H1 (cell line): Measurements from ENCODE around the gene TUT1.

ENCODE experiments used
- CEBPB ChIP-seq: IDR thresholded peaks from 2 replicates; pipeline ENCODE4 v1.6.1; 2012; ENCODE audit warnings: low read depth, low read length
- CHD2 ChIP-seq: IDR thresholded peaks from 2 replicates; pipeline ENCODE4 v1.6.1; 2012; ENCODE audit warnings: low read length, improper control_type of control experiment
- CREB1 ChIP-seq: IDR thresholded peaks from 2 replicates; pipeline ENCODE4 v1.6.1; 2012; ENCODE audit warnings: inconsistent platforms
- EGR1 ChIP-seq: IDR thresholded peaks from 2 replicates; pipeline ENCODE4 v1.6.1; 2011; ENCODE audit warnings: low read depth, low read length, borderline replicate concordance
- EZH2 ChIP-seq: fragments of 200-600 bp; sonication (generic); IDR thresholded peaks from 2 replicates; pipeline ENCODE4 v1.7.1; 2012; ENCODE audit warnings: low read depth, mild to moderate bottlenecking, moderate library complexity, low read length, inconsistent platforms; ENCODE audit not compliant: severe bottlenecking
- GTF2F1 ChIP-seq: IDR thresholded peaks from 2 replicates; pipeline ENCODE4 v1.6.1; 2012; ENCODE audit warnings: low read depth, low read length, improper control_type of control experiment, borderline replicate concordance
- POLR2A ChIP-seq, 2 experiments: IDR thresholded peaks; 1 replicate in 1 of 2; 2 replicates in 1 of 2; pipeline ENCODE4 v1.6.1; 2011; ENCODE audit warnings: low read depth in 2 of 2, low read length in 2 of 2, mild to moderate bottlenecking in 2 of 2; ENCODE audit errors: control extremely low read depth in 1 of 2
- POLR2AphosphoS5 ChIP-seq: IDR thresholded peaks from 2 replicates; pipeline ENCODE4 v1.6.1; 2011; ENCODE audit warnings: low read depth, low read length
- TF ChIP-seq, protein P1 (sequence below), 3 experiments: IDR thresholded peaks; 1 replicate in 2 of 3; 2 replicates in 1 of 3; pipeline versions ENCODE4 v1.5.1 to v1.6.1; 2011; ENCODE audit warnings: low read length in 3 of 3, mild to moderate bottlenecking in 3 of 3, inconsistent platforms in 2 of 3, low read depth in 1 of 3, moderate library complexity in 1 of 3; ENCODE audit not compliant: insufficient read depth in 1 of 3; ENCODE audit errors: control extremely low read depth in 1 of 3
- TF ChIP-seq, protein P2 (sequence below): IDR thresholded peaks from 2 replicates; pipeline ENCODE4 v1.6.1; 2011; ENCODE audit warnings: low read depth, mild to moderate bottlenecking, low read length; ENCODE audit not compliant: insufficient read depth
- TF ChIP-seq, protein P3 (sequence below): IDR thresholded peaks from 2 replicates; pipeline ENCODE4 v1.6.1; 2012; ENCODE audit warnings: inconsistent platforms

DNA sequence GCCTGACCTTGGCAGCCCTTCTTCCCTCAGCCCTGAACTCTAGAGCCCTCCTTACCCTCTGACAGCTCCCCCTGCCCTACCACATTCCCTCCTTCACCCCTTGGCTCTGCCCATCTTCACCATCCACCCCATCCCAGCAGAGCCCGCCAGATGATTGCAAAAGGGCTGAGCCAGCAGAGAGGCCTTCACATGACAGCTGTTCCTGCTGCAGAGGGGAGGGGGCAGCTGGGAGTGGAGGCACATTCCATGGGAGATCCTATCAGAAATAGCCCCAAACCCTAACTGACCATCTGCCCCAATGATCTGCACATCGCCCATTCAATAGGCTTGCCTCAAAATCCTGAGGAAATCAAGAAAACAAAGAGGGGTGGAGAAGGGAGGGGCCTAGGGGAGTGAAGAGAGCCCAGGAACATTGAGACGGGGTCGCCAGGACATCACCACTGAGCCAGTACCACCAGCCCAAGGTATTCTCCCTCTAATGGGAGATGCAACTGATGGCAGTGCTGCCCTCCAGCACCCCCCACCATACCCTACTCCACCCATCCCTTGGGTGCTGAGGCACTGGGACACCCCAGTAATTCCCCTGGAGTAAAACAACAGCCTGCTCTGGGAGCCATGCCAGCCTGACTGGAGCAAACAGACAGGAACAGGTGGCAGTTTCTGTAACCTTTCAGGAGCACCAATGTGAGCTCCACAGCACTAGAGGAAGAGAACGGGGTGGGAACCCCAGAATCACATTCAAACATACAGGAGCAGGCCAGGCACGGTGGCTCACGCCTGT lies 36.7 kb downstream of the TUT1 start:
- TF ChIP-seq GTF2F1, result no peak
- TF ChIP-seq, protein P1, sequence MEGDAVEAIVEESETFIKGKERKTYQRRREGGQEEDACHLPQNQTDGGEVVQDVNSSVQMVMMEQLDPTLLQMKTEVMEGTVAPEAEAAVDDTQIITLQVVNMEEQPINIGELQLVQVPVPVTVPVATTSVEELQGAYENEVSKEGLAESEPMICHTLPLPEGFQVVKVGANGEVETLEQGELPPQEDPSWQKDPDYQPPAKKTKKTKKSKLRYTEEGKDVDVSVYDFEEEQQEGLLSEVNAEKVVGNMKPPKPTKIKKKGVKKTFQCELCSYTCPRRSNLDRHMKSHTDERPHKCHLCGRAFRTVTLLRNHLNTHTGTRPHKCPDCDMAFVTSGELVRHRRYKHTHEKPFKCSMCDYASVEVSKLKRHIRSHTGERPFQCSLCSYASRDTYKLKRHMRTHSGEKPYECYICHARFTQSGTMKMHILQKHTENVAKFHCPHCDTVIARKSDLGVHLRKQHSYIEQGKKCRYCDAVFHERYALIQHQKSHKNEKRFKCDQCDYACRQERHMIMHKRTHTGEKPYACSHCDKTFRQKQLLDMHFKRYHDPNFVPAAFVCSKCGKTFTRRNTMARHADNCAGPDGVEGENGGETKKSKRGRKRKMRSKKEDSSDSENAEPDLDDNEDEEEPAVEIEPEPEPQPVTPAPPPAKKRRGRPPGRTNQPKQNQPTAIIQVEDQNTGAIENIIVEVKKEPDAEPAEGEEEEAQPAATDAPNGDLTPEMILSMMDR (IDR thresholded peaks at IDR 0.05; ENCODE audit: control extremely low read depth in 1 of 3, insufficient read depth in 1 of 3, low read depth in 1 of 3, low read length in 3 of 3), result no peak
- no peak for TF ChIP-seq POLR2A (IDR thresholded peaks at IDR 0.05; ENCODE audit: control extremely low read depth in 1 of 2, low read depth in 2 of 2, low read length in 2 of 2)
- TF ChIP-seq EZH2, result no peak
- no peak for TF ChIP-seq CEBPB
- TF ChIP-seq, protein P2, sequence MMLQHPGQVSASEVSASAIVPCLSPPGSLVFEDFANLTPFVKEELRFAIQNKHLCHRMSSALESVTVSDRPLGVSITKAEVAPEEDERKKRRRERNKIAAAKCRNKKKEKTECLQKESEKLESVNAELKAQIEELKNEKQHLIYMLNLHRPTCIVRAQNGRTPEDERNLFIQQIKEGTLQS, result no peak
- TF ChIP-seq POLR2AphosphoS5, result no peak
- TF ChIP-seq CREB1, result no peak
- no peak for TF ChIP-seq CHD2
- no peak for TF ChIP-seq EGR1
- TF ChIP-seq, protein P3, sequence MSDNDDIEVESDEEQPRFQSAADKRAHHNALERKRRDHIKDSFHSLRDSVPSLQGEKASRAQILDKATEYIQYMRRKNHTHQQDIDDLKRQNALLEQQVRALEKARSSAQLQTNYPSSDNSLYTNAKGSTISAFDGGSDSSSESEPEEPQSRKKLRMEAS, result no peak
